ENCODE results near the gene CCR6. TPM values are rescaled to one million over a fixed set of nuclear protein-coding genes. Genes with fewer than 3 reads are reported as not detected.

Gene CCR6
- total RNA-seq, 6 experiments from 2014 or later = not detected

- TF ChIP-seq CTCF (IDR thresholded peaks at IDR 0.05) = no peak
- Mint-ChIP-seq H3K4me1 (ENCODE audit: low read depth) (no peaks in the 10 kb centered on the region), H3K27ac (no peak overlapping the region), H3K4me3 (no peak overlapping the region), H3K9me3 (peaks cover 46% of the 10 kb centered on the region), H3K27me3 (ENCODE audit: insufficient read depth) (0 out of 2 replicates have a peak, but pooled peaks cover 3% of the 10 kb centered on the region), H3K36me3 (ENCODE audit: low read depth) (0 out of 2 replicates have a peak, but pooled peaks cover 4% of the 10 kb centered on the region)
- no peak for DNase-seq
Observed at GRCh38 chr6:167111597-167111996, 11.3 kb upstream of the CCR6 start.

- Mint-ChIP-seq H3K4me1 (ENCODE audit: low read depth) (no peaks in the 10 kb centered on the region), H3K27ac (no peak overlapping the region), H3K4me3 (no peak overlapping the region), H3K9me3 (peaks cover 50% of the 10 kb centered on the region), H3K27me3 (ENCODE audit: insufficient read depth) (0 out of 2 replicates have a peak, but pooled peaks cover 3% of the 10 kb centered on the region), H3K36me3 (ENCODE audit: low read depth) (peaks cover 4% of the 10 kb centered on the region; the same call in 1 of the 2 replicates)
- TF ChIP-seq CTCF (IDR thresholded peaks at IDR 0.05) = no peak
- no peak for DNase-seq
Observed at GRCh38 chr6:167112421-167112820, 10.5 kb upstream of the CCR6 start.

- DNase-seq = no peak
Observed at GRCh38 chr6:167113047-167113754, 9.7 kb upstream of the CCR6 start.

GRCh38 chr6:167113935-167114910 lies 8.7 kb upstream of the CCR6 start:
- peaks cover 17% of the 10 kb centered on the region for H3K36me3 Mint-ChIP-seq (ENCODE audit: low read depth)
- no peak overlapping the region for H3K4me3 Mint-ChIP-seq
- no peak for TF ChIP-seq CTCF (IDR thresholded peaks at IDR 0.05)
- peaks cover 58% of the 10 kb centered on the region for H3K9me3 Mint-ChIP-seq
- H3K4me1 Mint-ChIP-seq (ENCODE audit: low read depth) = no peaks in the 10 kb centered on the region
- no peak for DNase-seq
- H3K27me3 Mint-ChIP-seq (ENCODE audit: insufficient read depth) = 0 out of 2 replicates have a peak, but pooled peaks cover 3% of the 10 kb centered on the region
- H3K27ac Mint-ChIP-seq = no peak overlapping the region

More at GRCh38 chr6:167113047-167113754, 9.7 kb upstream of the CCR6 start:
- H3K36me3 Mint-ChIP-seq (ENCODE audit: low read depth) = peaks cover 12% of the 10 kb centered on the region
- no peak overlapping the region for H3K27ac Mint-ChIP-seq
- no peak overlapping the region for H3K4me3 Mint-ChIP-seq
- peaks cover 53% of the 10 kb centered on the region for H3K9me3 Mint-ChIP-seq
- 0 out of 2 replicates have a peak, but pooled peaks cover 3% of the 10 kb centered on the region for H3K27me3 Mint-ChIP-seq (ENCODE audit: insufficient read depth)
- no peaks in the 10 kb centered on the region for H3K4me1 Mint-ChIP-seq (ENCODE audit: low read depth)
- no peak for TF ChIP-seq CTCF (IDR thresholded peaks at IDR 0.05)

GRCh38 chr6:167115054-167115453 lies 7.8 kb upstream of the CCR6 start:
- TF ChIP-seq CTCF (IDR thresholded peaks at IDR 0.05) = no peak
- DNase-seq = no peak
- Mint-ChIP-seq H3K27ac (no peak overlapping the region), H3K36me3 (ENCODE audit: low read depth) (peaks cover 12% of the 10 kb centered on the region), H3K9me3 (peaks cover 56% of the 10 kb centered on the region), H3K4me3 (no peak overlapping the region), H3K4me1 (ENCODE audit: low read depth) (no peaks in the 10 kb centered on the region), H3K27me3 (ENCODE audit: insufficient read depth) (0 out of 2 replicates have a peak, but pooled peaks cover 3% of the 10 kb centered on the region)

Data from HFFc6 (cell line).